OCI-LY7 (cell line): ENCODE measurements around the gene LINC01488. TPM values are rescaled to one million over a fixed set of nuclear protein-coding genes. Genes with fewer than 3 reads are reported as not detected.

Experiments used
- BruUV-seq: library from RNA; stranded (reverse); fragments of 400-500 nt; replicated peaks from 2 replicates; lab custom pipeline; 2021; lab: Mats Ljungman, UMichigan
- CTCF ChIA-PET: fragments of 300-600 bp; sonication (Branson Sonifier 250); formaldehyde crosslinking; loops from one replicate; lab custom pipeline; 2022; ENCODE audit warnings: antibody characterized with exemption; ENCODE audit not compliant: unreplicated experiment; lab: Charles Lee
- POLR2A ChIA-PET: fragments of 300-600 bp; sonication (Branson Sonifier 250); formaldehyde crosslinking; loops from one replicate; lab custom pipeline; 2022; ENCODE audit warnings: antibody characterized with exemption; lab: Charles Lee
- DNase-seq: peaks from one replicate; pipeline ENCODE4 v3.0.0-alpha.2; 2015; ENCODE audit warnings: low spot score
- H2AFZ ChIP-seq: fragments of 200-600 bp; sonication (generic), shearing (Covaris generic); 2 replicates; pipeline ENCODE4 v1.6.1; 2014; ENCODE audit warnings: mild to moderate bottlenecking, antibody characterized with exemption, low read length, moderate library complexity
- H3K27ac ChIP-seq: fragments of 200-600 bp; sonication (generic); 2 replicates; pipeline ENCODE4 v1.5.1; 2014; ENCODE audit warnings: mixed run types, low read depth, mild to moderate bottlenecking, moderate library complexity, low read length, inconsistent platforms; ENCODE audit not compliant: poor library complexity, severe bottlenecking
- H3K36me3 ChIP-seq: fragments of 200-600 bp; sonication (generic); 2 replicates; pipeline ENCODE4 v1.6.1; 2014; ENCODE audit warnings: mild to moderate bottlenecking, antibody characterized with exemption, low read length, moderate library complexity, mixed read lengths; ENCODE audit not compliant: insufficient read depth
- H3K4me1 ChIP-seq: fragments of 200-600 bp; sonication (generic); 2 replicates; pipeline ENCODE4 v1.5.1; 2014; ENCODE audit warnings: mild to moderate bottlenecking, low read length; ENCODE audit not compliant: insufficient read depth, poor library complexity, severe bottlenecking
- H3K4me2 ChIP-seq: fragments of 200-600 bp; sonication (generic); 2 replicates; pipeline ENCODE4 v1.6.1; 2014; ENCODE audit warnings: mild to moderate bottlenecking, low read length
- H3K4me3 ChIP-seq: fragments of 200-600 bp; sonication (generic); 2 replicates; pipeline ENCODE4 v1.5.1; 2014; ENCODE audit warnings: mild to moderate bottlenecking, low read depth, low read length; ENCODE audit not compliant: poor library complexity, severe bottlenecking
- H3K79me2 ChIP-seq: fragments of 200-600 bp; sonication (generic); 2 replicates; pipeline ENCODE4 v1.6.1; 2016; ENCODE audit warnings: low read depth, mild to moderate bottlenecking, low read length, moderate library complexity, mixed read lengths; ENCODE audit not compliant: insufficient read depth
- H3K9me2 ChIP-seq: fragments of 200-600 bp; sonication (generic); 2 replicates; pipeline ENCODE4 v1.6.1; 2016; ENCODE audit warnings: mild to moderate bottlenecking, low read length, mixed read lengths; ENCODE audit not compliant: insufficient read depth
- H3K9me3 ChIP-seq: fragments of 200-600 bp; sonication (generic); 2 replicates; pipeline ENCODE4 v1.6.1; 2014; ENCODE audit warnings: mild to moderate bottlenecking, mixed run types, low read length, mixed read lengths
- H4K20me1 ChIP-seq: fragments of 200-600 bp; sonication (generic); 2 replicates; pipeline ENCODE4 v1.6.1; 2014; ENCODE audit warnings: mild to moderate bottlenecking, antibody characterized with exemption, low read length, moderate library complexity, mixed read lengths; ENCODE audit not compliant: insufficient read depth
- CTCF ChIP-seq: fragments of 200-600 bp; sonication (generic); conservative IDR thresholded peaks from 2 replicates; pipeline ENCODE4 v1.5.1; 2014; ENCODE audit warnings: mild to moderate bottlenecking, antibody characterized with exemption, low read length, moderate library complexity, mixed read lengths
- EZH2phosphoT487 ChIP-seq: fragments of 200-600 bp; sonication (generic); IDR thresholded peaks from 2 replicates; pipeline ENCODE4 v1.6.1; 2018; ENCODE audit warnings: low read depth, borderline replicate concordance, mild to moderate bottlenecking, mixed run types, antibody characterized with exemption, low read length, moderate library complexity, mixed read lengths
- intact Hi-C: fragments of 100-400 bp; cut with micrococcal nuclease; formaldehyde crosslinking; loops from one replicate; pipeline ENCODE4 v1.10.0; 2022; ENCODE audit not compliant: unreplicated experiment
- total RNA-seq, 2 experiments: library from RNA; depleted of rRNA in 1 of 2; stranded (reverse); fragments of >200 nt in 1 of 2; shearing (Covaris generic) in 1 of 2; gene quantifications; 2 replicates each; pipeline ENCODE4 v1.2.3, GENCODE V29; 2014 to 2022

LINC01488 gene
- total RNA-seq, 2 experiments from 2014 or later: not detected

- BruUV-seq: no TSS peak
- Histone ChIP-seq H2AFZ (no peak overlapping the region), H3K4me2 (no peak overlapping the region), H3K79me2 (no peaks in the 10 kb centered on the region), H3K4me1 (no peaks in the 10 kb centered on the region), H3K27ac (no peak overlapping the region), H3K36me3 (no peaks in the 10 kb centered on the region), H3K9me2 (no peaks in the 10 kb centered on the region), H4K20me1 (no peaks in the 10 kb centered on the region), H3K4me3 (no peak overlapping the region), H3K9me3 (no peaks in the 10 kb centered on the region)
- POLR2A ChIA-PET: interaction anchor here (0.6 kb wide), 1 partner anchor 1404 kb away, joined by 3 read pairs; no protein-coding TSS in a partner anchor
- CTCF ChIA-PET: no interaction called here
- intact Hi-C loops: no loop called here
- no peak for DNase-seq
- TF ChIP-seq EZH2phosphoT487: no peak
- TF ChIP-seq CTCF: no peak
Observed at GRCh38 chr11:69530278-69531070, 49.0 kb downstream of the LINC01488 start.

GRCh38 chr11:69531071-69531716 lies 49.7 kb downstream of the LINC01488 start:
- no peak overlapping the region for H2AFZ ChIP-seq
- no peaks in the 10 kb centered on the region for H3K9me3 ChIP-seq
- DNase-seq: no peak
- no peak overlapping the region for H3K4me2 ChIP-seq
- no peaks in the 10 kb centered on the region for H3K79me2 ChIP-seq
- CTCF ChIA-PET: no interaction called here
- intact Hi-C loops: no loop called here
- TF ChIP-seq EZH2phosphoT487 (no peak), CTCF (no peak)
- H3K36me3 ChIP-seq: no peaks in the 10 kb centered on the region
- no peaks in the 10 kb centered on the region for H3K9me2 ChIP-seq
- no peak overlapping the region for H3K27ac ChIP-seq
- POLR2A ChIA-PET: no interaction called here
- H3K4me1 ChIP-seq: no peaks in the 10 kb centered on the region
- BruUV-seq: no TSS peak
- no peaks in the 10 kb centered on the region for H4K20me1 ChIP-seq
- no peak overlapping the region for H3K4me3 ChIP-seq

- H3K79me2 ChIP-seq: no peaks in the 10 kb centered on the region
- no peak for DNase-seq
- intact Hi-C loops: no loop called here
- H3K9me3 ChIP-seq: no peaks in the 10 kb centered on the region
- H3K4me1 ChIP-seq: no peaks in the 10 kb centered on the region
- no TSS peak for BruUV-seq
- H3K9me2 ChIP-seq: no peaks in the 10 kb centered on the region
- no peak overlapping the region for H2AFZ ChIP-seq
- no peak overlapping the region for H3K27ac ChIP-seq
- TF ChIP-seq CTCF: no peak
- TF ChIP-seq EZH2phosphoT487: no peak
- no peaks in the 10 kb centered on the region for H4K20me1 ChIP-seq
- no peak overlapping the region for H3K4me3 ChIP-seq
- H3K4me2 ChIP-seq: no peak overlapping the region
- ChIA-PET POLR2A (no interaction called here), CTCF (no interaction called here)
- no peaks in the 10 kb centered on the region for H3K36me3 ChIP-seq
Observed at GRCh38 chr11:69531717-69532088, 50.2 kb downstream of the LINC01488 start.
